ENCODE results near the gene CPLX4.

CPLX4 gene

GRCh38 chr18:59318460-59319050, at the start of gene CPLX4:
CPLX4 (minus strand) TSS chr18:59318649; CDS start chr18:59318462, 187 bp downstream.
- no peak within 1 kb of the TSS for H2AFZ ChIP-seq (ENCODE audit: low read length, unreplicated experiment)
- peaks cover 26% of the 10 kb centered on the region for H3K27me3 ChIP-seq (ENCODE audit: insufficient read depth, low read length)
- H3K4me3 ChIP-seq (ENCODE audit: low read depth, low read length) = no peak within 1 kb of the TSS
- no peaks in the 10 kb centered on the region for H3K79me2 ChIP-seq (ENCODE audit: control insufficient read depth, insufficient read depth, low read length, unreplicated experiment)
- H3K36me3 ChIP-seq (ENCODE audit: insufficient read depth, low read length) = no peaks in the 10 kb centered on the region
- H3K4me1 ChIP-seq (ENCODE audit: control insufficient read depth, insufficient read depth, low read length, unreplicated experiment) = no peaks in the 10 kb centered on the region
- H3K27ac ChIP-seq (ENCODE audit: low read depth, low read length) = no peak within 1 kb of the TSS

- H3K4me1 ChIP-seq (ENCODE audit: control insufficient read depth, insufficient read depth, low read length, unreplicated experiment) = peaks cover 24% of the 10 kb centered on the region
- H2AFZ ChIP-seq (ENCODE audit: low read length, unreplicated experiment) = no peak overlapping the region
- peak overlapping the region; percentile 91 for H3K4me3 ChIP-seq (ENCODE audit: low read depth, low read length)
- H3K27ac ChIP-seq (ENCODE audit: low read depth, low read length) = no peak overlapping the region
- peaks cover 37% of the 10 kb centered on the region for H3K79me2 ChIP-seq (ENCODE audit: control insufficient read depth, insufficient read depth, low read length, unreplicated experiment)
- peaks cover 8% of the 10 kb centered on the region; the same call in 1 of the 2 replicates for H3K27me3 ChIP-seq (ENCODE audit: insufficient read depth, low read length)
- H3K36me3 ChIP-seq (ENCODE audit: insufficient read depth, low read length) = peaks cover 7% of the 10 kb centered on the region
Measured at GRCh38 chr18:59360381-59360780, 41.9 kb upstream of the CPLX4 start.

- Histone ChIP-seq H3K4me3 (ENCODE audit: low read depth, low read length) (peak overlapping the region; percentile 91), H3K79me2 (ENCODE audit: control insufficient read depth, insufficient read depth, low read length, unreplicated experiment) (peaks cover 45% of the 10 kb centered on the region), H3K27ac (ENCODE audit: low read depth, low read length) (no peak overlapping the region), H2AFZ (ENCODE audit: low read length, unreplicated experiment) (peak overlapping the region; percentile 86), H3K27me3 (ENCODE audit: insufficient read depth, low read length) (0 out of 2 replicates have a peak, but pooled peaks cover 5% of the 10 kb centered on the region), H3K36me3 (ENCODE audit: insufficient read depth, low read length) (peaks cover 16% of the 10 kb centered on the region), H3K4me1 (ENCODE audit: control insufficient read depth, insufficient read depth, low read length, unreplicated experiment) (peaks cover 32% of the 10 kb centered on the region)
Measured at GRCh38 chr18:59359576-59359952, 41.1 kb upstream of the CPLX4 start.

- H2AFZ ChIP-seq (ENCODE audit: low read length, unreplicated experiment) = peak within 1 kb of the TSS; percentile 86
- H3K4me1 ChIP-seq (ENCODE audit: control insufficient read depth, insufficient read depth, low read length, unreplicated experiment) = peaks cover 36% of the 10 kb centered on the region
- peak within 1 kb of the TSS; percentile 87 for H3K27ac ChIP-seq (ENCODE audit: low read depth, low read length)
- H3K36me3 ChIP-seq (ENCODE audit: insufficient read depth, low read length) = peaks cover 22% of the 10 kb centered on the region
- peaks cover 47% of the 10 kb centered on the region for H3K79me2 ChIP-seq (ENCODE audit: control insufficient read depth, insufficient read depth, low read length, unreplicated experiment)
- H3K27me3 ChIP-seq (ENCODE audit: insufficient read depth, low read length) = no peaks in the 10 kb centered on the region
- H3K4me3 ChIP-seq (ENCODE audit: low read depth, low read length) = peak within 1 kb of the TSS; percentile 91
Measured at GRCh38 chr18:59358712-59359575, 40.5 kb upstream of the CPLX4 start, which contains the start of gene LMAN1. LMAN1 (minus strand) TSS chr18:59359265; CDS start chr18:59359244, 21 bp downstream.

GRCh38 chr18:59358414-59358711, 39.9 kb upstream of the CPLX4 start:
- no peaks in the 10 kb centered on the region for H3K27me3 ChIP-seq (ENCODE audit: insufficient read depth, low read length)
- peak overlapping the region; percentile 87 for H3K27ac ChIP-seq (ENCODE audit: low read depth, low read length)
- H3K4me3 ChIP-seq (ENCODE audit: low read depth, low read length) = peak overlapping the region; percentile 91
- peak overlapping the region; percentile 59 for H2AFZ ChIP-seq (ENCODE audit: low read length, unreplicated experiment)
- peaks cover 49% of the 10 kb centered on the region for H3K79me2 ChIP-seq (ENCODE audit: control insufficient read depth, insufficient read depth, low read length, unreplicated experiment)
- peaks cover 36% of the 10 kb centered on the region for H3K4me1 ChIP-seq (ENCODE audit: control insufficient read depth, insufficient read depth, low read length, unreplicated experiment)
- H3K36me3 ChIP-seq (ENCODE audit: insufficient read depth, low read length) = peaks cover 28% of the 10 kb centered on the region

- H3K36me3 ChIP-seq (ENCODE audit: insufficient read depth, low read length) = peaks cover 32% of the 10 kb centered on the region
- H3K79me2 ChIP-seq (ENCODE audit: control insufficient read depth, insufficient read depth, low read length, unreplicated experiment) = peaks cover 53% of the 10 kb centered on the region
- H2AFZ ChIP-seq (ENCODE audit: low read length, unreplicated experiment) = no peak overlapping the region
- peaks cover 36% of the 10 kb centered on the region for H3K4me1 ChIP-seq (ENCODE audit: control insufficient read depth, insufficient read depth, low read length, unreplicated experiment)
- peak overlapping the region; percentile 91 for H3K4me3 ChIP-seq (ENCODE audit: low read depth, low read length)
- no peaks in the 10 kb centered on the region for H3K27me3 ChIP-seq (ENCODE audit: insufficient read depth, low read length)
- H3K27ac ChIP-seq (ENCODE audit: low read depth, low read length) = peak overlapping the region; percentile 87
Measured at GRCh38 chr18:59357928-59358327, 39.5 kb upstream of the CPLX4 start.

DNA sequence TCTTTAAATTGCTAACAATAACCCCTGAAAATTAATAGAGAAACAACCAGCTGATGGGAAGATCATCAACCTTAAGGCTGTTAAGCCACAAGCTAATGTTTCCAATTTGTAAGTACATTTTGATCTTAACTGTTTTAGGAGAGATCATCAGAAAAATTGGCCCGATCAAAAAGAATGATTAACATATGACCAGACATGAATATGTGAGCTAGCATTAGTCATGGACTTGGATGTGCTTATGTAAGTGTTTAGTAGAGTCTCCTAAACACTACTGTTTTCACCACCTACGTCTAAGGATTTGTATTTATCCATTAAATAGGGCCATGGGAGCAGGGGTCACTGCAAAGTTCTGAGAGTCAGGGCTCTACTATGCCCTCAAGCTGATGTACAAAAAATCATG, 36.3 kb upstream of the CPLX4 start:
- Histone ChIP-seq H3K27ac (ENCODE audit: low read depth, low read length) (no peak overlapping the region), H3K79me2 (ENCODE audit: control insufficient read depth, insufficient read depth, low read length, unreplicated experiment) (peaks cover 59% of the 10 kb centered on the region), H3K4me1 (ENCODE audit: control insufficient read depth, insufficient read depth, low read length, unreplicated experiment) (peaks cover 31% of the 10 kb centered on the region), H3K27me3 (ENCODE audit: insufficient read depth, low read length) (no peaks in the 10 kb centered on the region), H2AFZ (ENCODE audit: low read length, unreplicated experiment) (no peak overlapping the region), H3K4me3 (ENCODE audit: low read depth, low read length) (0 out of 2 replicates have a peak overlapping the region, but pooled peaks have one; percentile 15), H3K36me3 (ENCODE audit: insufficient read depth, low read length) (peaks cover 55% of the 10 kb centered on the region)

DNA sequence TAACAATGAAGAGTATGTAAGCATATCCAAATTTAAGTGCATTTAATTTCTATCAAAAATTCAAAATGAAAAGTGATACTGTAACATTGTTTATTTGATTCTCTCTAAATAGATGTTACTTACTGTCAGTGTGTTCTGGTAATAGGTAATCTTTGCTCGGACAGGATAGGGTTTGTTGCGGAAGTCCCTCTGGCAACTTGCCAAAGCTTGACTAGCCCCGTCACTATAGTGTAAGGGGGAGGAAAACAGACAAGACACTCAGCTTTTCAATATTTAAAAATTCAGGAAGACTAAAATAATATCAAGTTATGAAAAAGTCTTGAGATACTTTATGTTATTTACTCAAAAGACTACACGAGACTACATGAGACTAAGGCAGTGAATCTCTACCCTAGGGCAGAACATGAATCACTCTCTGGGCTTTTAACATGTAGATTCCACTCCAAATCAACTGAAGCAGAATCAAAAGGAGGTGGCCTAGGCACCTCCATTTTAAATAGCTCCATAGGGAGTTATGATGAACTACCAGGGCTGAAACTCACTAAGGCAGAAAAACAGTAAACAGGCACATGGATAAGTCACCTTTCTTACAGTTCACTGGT, 34.7 kb upstream of the CPLX4 start:
- H3K4me1 ChIP-seq (ENCODE audit: control insufficient read depth, insufficient read depth, low read length, unreplicated experiment) = peaks cover 31% of the 10 kb centered on the region
- H3K27me3 ChIP-seq (ENCODE audit: insufficient read depth, low read length) = no peaks in the 10 kb centered on the region
- no peak overlapping the region for H3K4me3 ChIP-seq (ENCODE audit: low read depth, low read length)
- H3K27ac ChIP-seq (ENCODE audit: low read depth, low read length) = no peak overlapping the region
- peaks cover 70% of the 10 kb centered on the region for H3K36me3 ChIP-seq (ENCODE audit: insufficient read depth, low read length)
- no peak overlapping the region for H2AFZ ChIP-seq (ENCODE audit: low read length, unreplicated experiment)
- peaks cover 54% of the 10 kb centered on the region for H3K79me2 ChIP-seq (ENCODE audit: control insufficient read depth, insufficient read depth, low read length, unreplicated experiment)

GRCh38 chr18:59352250-59352855, 33.9 kb upstream of the CPLX4 start:
- H3K27me3 ChIP-seq (ENCODE audit: insufficient read depth, low read length) = no peaks in the 10 kb centered on the region

DNA sequence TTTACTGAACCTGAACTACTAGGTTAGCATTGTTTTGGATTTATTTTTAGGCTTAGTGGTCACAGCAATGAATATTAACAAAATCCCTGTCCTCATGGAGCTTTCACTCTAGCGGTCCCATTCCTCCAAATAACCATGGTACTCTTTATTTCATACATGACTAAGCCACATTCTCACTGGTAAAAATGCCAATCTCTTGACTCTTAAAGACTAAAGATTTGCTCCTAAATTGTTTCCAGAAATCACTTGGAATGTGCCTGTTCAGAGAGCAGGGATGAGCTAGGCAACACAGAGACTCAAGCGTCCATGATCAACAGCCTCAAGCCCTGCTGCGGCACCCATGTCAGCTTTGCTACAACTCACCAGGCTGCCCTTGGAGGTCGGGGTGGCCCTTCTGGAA, 27.1 kb upstream of the CPLX4 start:
- Histone ChIP-seq H3K4me1 (ENCODE audit: control insufficient read depth, insufficient read depth, low read length, unreplicated experiment) (no peaks in the 10 kb centered on the region), H3K4me3 (ENCODE audit: low read depth, low read length) (no peak overlapping the region), H3K79me2 (ENCODE audit: control insufficient read depth, insufficient read depth, low read length, unreplicated experiment) (peaks cover 51% of the 10 kb centered on the region), H3K36me3 (ENCODE audit: insufficient read depth, low read length) (peaks cover 72% of the 10 kb centered on the region), H2AFZ (ENCODE audit: low read length, unreplicated experiment) (no peak overlapping the region), H3K27me3 (ENCODE audit: insufficient read depth, low read length) (no peaks in the 10 kb centered on the region), H3K27ac (ENCODE audit: low read depth, low read length) (no peak overlapping the region)

More at GRCh38 chr18:59352250-59352855, 33.9 kb upstream of the CPLX4 start:
- Histone ChIP-seq H3K27ac (ENCODE audit: low read depth, low read length) (no peak overlapping the region), H3K4me1 (ENCODE audit: control insufficient read depth, insufficient read depth, low read length, unreplicated experiment) (peaks cover 29% of the 10 kb centered on the region), H2AFZ (ENCODE audit: low read length, unreplicated experiment) (no peak overlapping the region), H3K36me3 (ENCODE audit: insufficient read depth, low read length) (peaks cover 78% of the 10 kb centered on the region), H3K79me2 (ENCODE audit: control insufficient read depth, insufficient read depth, low read length, unreplicated experiment) (peaks cover 45% of the 10 kb centered on the region), H3K4me3 (ENCODE audit: low read depth, low read length) (no peak overlapping the region)
